MM.1S (cell line): ENCODE measurements around the gene SHISA9.

Experiments used
- DNase-seq: peaks from one replicate; pipeline ENCODE4 v3.0.0-alpha.2; 2015
- H2AFZ ChIP-seq: fragments of 300-600 bp; sonication (generic); 2 replicates; pipeline ENCODE4 v1.6.0; 2016; ENCODE audit warnings: antibody characterized with exemption, low read length
- H3F3A ChIP-seq: fragments of 300-600 bp; sonication (generic); 2 replicates; pipeline ENCODE4 v1.6.1; 2016; ENCODE audit warnings: mild to moderate bottlenecking, antibody characterized with exemption, low read length, moderate library complexity, mixed read lengths; ENCODE audit not compliant: insufficient read depth
- H3K27ac ChIP-seq: fragments of 300-600 bp; sonication (generic); 2 replicates; pipeline ENCODE4 v1.5.1; 2016; ENCODE audit warnings: mild to moderate bottlenecking, low read length
- H3K27me3 ChIP-seq: fragments of 300-600 bp; sonication (generic); replicated peaks from 2 replicates; pipeline ENCODE4 v1.6.0; 2016; ENCODE audit warnings: low read length; ENCODE audit not compliant: insufficient read depth
- H3K36me3 ChIP-seq: fragments of 300-600 bp; sonication (generic); replicated peaks from 2 replicates; pipeline ENCODE4 v1.6.1; 2016; ENCODE audit warnings: mild to moderate bottlenecking, low read length, mixed read lengths; ENCODE audit not compliant: insufficient read depth
- H3K4me1 ChIP-seq: fragments of 300-600 bp; sonication (generic); 2 replicates; pipeline ENCODE4 v1.6.1; 2016; ENCODE audit warnings: low read length, mixed read lengths
- H3K4me2 ChIP-seq: fragments of 300-600 bp; sonication (generic); 2 replicates; pipeline ENCODE4 v1.6.0; 2016; ENCODE audit warnings: low read depth, low read length
- H3K4me3 ChIP-seq: fragments of 300-600 bp; sonication (generic); 2 replicates; pipeline ENCODE4 v1.5.1; 2016; ENCODE audit warnings: low read length, mixed read lengths
- H3K79me2 ChIP-seq: fragments of 300-600 bp; sonication (generic); 2 replicates; pipeline ENCODE4 v1.6.1; 2016; ENCODE audit warnings: mixed run types, low read length, mixed read lengths
- H3K9ac ChIP-seq: fragments of 300-600 bp; sonication (generic); 2 replicates; pipeline ENCODE4 v1.6.1; 2016; ENCODE audit warnings: low read length, mixed read lengths
- H3K9me2 ChIP-seq: fragments of 300-600 bp; sonication (generic); replicated peaks from 2 replicates; pipeline ENCODE4 v1.6.1; 2016; ENCODE audit warnings: mild to moderate bottlenecking, low read length, mixed read lengths; ENCODE audit not compliant: insufficient read depth
- H3K9me3 ChIP-seq: fragments of 300-600 bp; sonication (generic); replicated peaks from 2 replicates; pipeline ENCODE4 v1.6.1; 2016; ENCODE audit warnings: mild to moderate bottlenecking, low read length, mixed read lengths; ENCODE audit not compliant: insufficient read depth
- H4K20me1 ChIP-seq: fragments of 300-600 bp; sonication (generic); 2 replicates; pipeline ENCODE4 v1.6.1; 2016; ENCODE audit warnings: mild to moderate bottlenecking, low read length, moderate library complexity, mixed read lengths; ENCODE audit not compliant: insufficient read depth
- EZH2 ChIP-seq: fragments of 300-600 bp; sonication (generic); optimal IDR thresholded peaks from 2 replicates; pipeline ENCODE3; 2017; ENCODE audit warnings: low read depth, mild to moderate bottlenecking, antibody characterized with exemption, low read length, mixed read lengths
- EZH2phosphoT487 ChIP-seq: fragments of 300-600 bp; sonication (generic); IDR thresholded peaks from 2 replicates; pipeline ENCODE4 v1.6.1; 2018; ENCODE audit warnings: antibody characterized with exemption, low read length
- TF ChIP-seq, protein P1 (sequence below): fragments of 300-600 bp; sonication (generic); IDR thresholded peaks from 2 replicates; pipeline ENCODE4 v1.5.1; 2016; ENCODE audit warnings: antibody characterized with exemption, low read length, mixed read lengths

Gene SHISA9

DNA sequence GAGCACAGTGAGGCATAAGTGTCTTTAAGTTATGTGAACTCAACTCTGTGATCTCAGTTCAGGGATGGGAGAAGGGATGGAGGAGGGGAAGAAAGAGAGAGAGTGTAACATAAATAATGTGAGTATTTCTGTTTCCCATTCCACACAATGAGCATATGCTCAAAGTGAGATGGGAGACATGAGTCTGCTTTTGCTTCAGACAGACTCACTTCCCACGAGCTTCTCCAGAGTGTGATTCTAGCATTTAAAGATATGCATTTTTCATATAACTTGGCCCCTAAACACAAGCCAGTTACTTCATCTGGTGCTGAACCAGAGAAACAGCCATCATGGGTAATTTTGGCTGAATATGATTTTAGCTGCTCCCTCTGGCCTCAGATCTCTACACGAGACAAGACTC, 35.0 kb downstream of the SHISA9 start:
- H3K4me2 ChIP-seq, result no peak overlapping the region
- H3K9me2 ChIP-seq, result no peaks in the 10 kb centered on the region
- H4K20me1 ChIP-seq, result no peaks in the 10 kb centered on the region
- H3K27ac ChIP-seq, result no peak overlapping the region
- H3K79me2 ChIP-seq, result no peaks in the 10 kb centered on the region
- no peaks in the 10 kb centered on the region for H3K27me3 ChIP-seq
- no peaks in the 10 kb centered on the region for H3K36me3 ChIP-seq
- no peak overlapping the region for H3K9ac ChIP-seq
- no peaks in the 10 kb centered on the region for H3K9me3 ChIP-seq
- no peak overlapping the region for H2AFZ ChIP-seq
- DNase-seq, result no peak
- TF ChIP-seq EZH2, result no peak
- TF ChIP-seq, protein P1, sequence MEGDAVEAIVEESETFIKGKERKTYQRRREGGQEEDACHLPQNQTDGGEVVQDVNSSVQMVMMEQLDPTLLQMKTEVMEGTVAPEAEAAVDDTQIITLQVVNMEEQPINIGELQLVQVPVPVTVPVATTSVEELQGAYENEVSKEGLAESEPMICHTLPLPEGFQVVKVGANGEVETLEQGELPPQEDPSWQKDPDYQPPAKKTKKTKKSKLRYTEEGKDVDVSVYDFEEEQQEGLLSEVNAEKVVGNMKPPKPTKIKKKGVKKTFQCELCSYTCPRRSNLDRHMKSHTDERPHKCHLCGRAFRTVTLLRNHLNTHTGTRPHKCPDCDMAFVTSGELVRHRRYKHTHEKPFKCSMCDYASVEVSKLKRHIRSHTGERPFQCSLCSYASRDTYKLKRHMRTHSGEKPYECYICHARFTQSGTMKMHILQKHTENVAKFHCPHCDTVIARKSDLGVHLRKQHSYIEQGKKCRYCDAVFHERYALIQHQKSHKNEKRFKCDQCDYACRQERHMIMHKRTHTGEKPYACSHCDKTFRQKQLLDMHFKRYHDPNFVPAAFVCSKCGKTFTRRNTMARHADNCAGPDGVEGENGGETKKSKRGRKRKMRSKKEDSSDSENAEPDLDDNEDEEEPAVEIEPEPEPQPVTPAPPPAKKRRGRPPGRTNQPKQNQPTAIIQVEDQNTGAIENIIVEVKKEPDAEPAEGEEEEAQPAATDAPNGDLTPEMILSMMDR, result no peak
- no peak for TF ChIP-seq EZH2phosphoT487
- H3F3A ChIP-seq, result no peaks in the 10 kb centered on the region
- no peaks in the 10 kb centered on the region for H3K4me1 ChIP-seq
- H3K4me3 ChIP-seq, result no peak overlapping the region

- H3K4me1 ChIP-seq, result no peaks in the 10 kb centered on the region
- TF ChIP-seq EZH2phosphoT487, result no peak
- H3K4me2 ChIP-seq, result no peak overlapping the region
- H3K79me2 ChIP-seq, result no peaks in the 10 kb centered on the region
- no peaks in the 10 kb centered on the region for H3K9me3 ChIP-seq
- no peak overlapping the region for H2AFZ ChIP-seq
- H4K20me1 ChIP-seq, result no peaks in the 10 kb centered on the region
- H3K9ac ChIP-seq, result no peak overlapping the region
- no peak overlapping the region for H3K4me3 ChIP-seq
- H3K27ac ChIP-seq, result no peak overlapping the region
- no peaks in the 10 kb centered on the region for H3K36me3 ChIP-seq
- no peaks in the 10 kb centered on the region for H3F3A ChIP-seq
- no peak for DNase-seq
- no peaks in the 10 kb centered on the region for H3K9me2 ChIP-seq
- H3K27me3 ChIP-seq, result no peaks in the 10 kb centered on the region
Measured at GRCh38 chr16:12941896-12942295, 40.5 kb downstream of the SHISA9 start.

- Histone ChIP-seq H3F3A (no peaks in the 10 kb centered on the region), H3K79me2 (no peaks in the 10 kb centered on the region), H3K27me3 (no peaks in the 10 kb centered on the region), H3K27ac (no peak overlapping the region), H3K9ac (no peak overlapping the region), H3K9me3 (no peaks in the 10 kb centered on the region), H3K4me3 (no peak overlapping the region), H2AFZ (no peak overlapping the region), H4K20me1 (no peaks in the 10 kb centered on the region), H3K36me3 (no peaks in the 10 kb centered on the region), H3K4me1 (no peaks in the 10 kb centered on the region), H3K4me2 (no peak overlapping the region), H3K9me2 (no peaks in the 10 kb centered on the region)
- no peak for TF ChIP-seq EZH2
- TF ChIP-seq, protein P1, result no peak
- no peak for TF ChIP-seq EZH2phosphoT487
- DNase-seq, result no peak
Measured at GRCh38 chr16:12942861-12943260, 41.5 kb downstream of the SHISA9 start.

DNA sequence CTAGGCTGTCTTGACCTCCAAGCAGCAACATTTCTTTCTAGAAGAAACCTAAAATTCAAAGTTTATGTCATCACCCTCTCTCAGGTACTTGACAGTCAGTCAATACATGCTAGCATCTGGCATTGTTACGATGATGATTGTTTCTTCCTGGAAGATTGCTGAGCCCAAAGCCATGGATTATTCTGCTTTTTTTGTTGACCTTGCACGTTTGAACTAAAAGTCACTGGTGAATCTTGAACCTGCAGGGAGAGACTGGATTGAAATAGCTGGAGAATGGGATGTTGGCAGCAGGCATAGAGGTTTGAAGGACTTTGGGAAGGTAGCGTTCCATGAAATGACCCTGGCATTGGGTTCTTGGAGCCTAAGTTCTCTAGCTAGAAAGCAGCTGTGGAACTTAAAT, 42.9 kb downstream of the SHISA9 start:
- H3K9ac ChIP-seq, result no peak overlapping the region
- no peaks in the 10 kb centered on the region for H3K4me1 ChIP-seq
- no peak overlapping the region for H2AFZ ChIP-seq
- no peaks in the 10 kb centered on the region for H3K9me2 ChIP-seq
- DNase-seq, result no peak
- H3K9me3 ChIP-seq, result no peaks in the 10 kb centered on the region
- H3K27ac ChIP-seq, result no peak overlapping the region
- no peaks in the 10 kb centered on the region for H3K27me3 ChIP-seq
- H3K4me3 ChIP-seq, result no peak overlapping the region
- no peaks in the 10 kb centered on the region for H3K36me3 ChIP-seq
- H3K79me2 ChIP-seq, result no peaks in the 10 kb centered on the region
- TF ChIP-seq, protein P1, result no peak
- TF ChIP-seq EZH2 (no peak), EZH2phosphoT487 (no peak)
- no peaks in the 10 kb centered on the region for H4K20me1 ChIP-seq
- H3K4me2 ChIP-seq, result no peak overlapping the region
- no peaks in the 10 kb centered on the region for H3F3A ChIP-seq
